ENCODE measurements around the gene UNC79.

DNA sequence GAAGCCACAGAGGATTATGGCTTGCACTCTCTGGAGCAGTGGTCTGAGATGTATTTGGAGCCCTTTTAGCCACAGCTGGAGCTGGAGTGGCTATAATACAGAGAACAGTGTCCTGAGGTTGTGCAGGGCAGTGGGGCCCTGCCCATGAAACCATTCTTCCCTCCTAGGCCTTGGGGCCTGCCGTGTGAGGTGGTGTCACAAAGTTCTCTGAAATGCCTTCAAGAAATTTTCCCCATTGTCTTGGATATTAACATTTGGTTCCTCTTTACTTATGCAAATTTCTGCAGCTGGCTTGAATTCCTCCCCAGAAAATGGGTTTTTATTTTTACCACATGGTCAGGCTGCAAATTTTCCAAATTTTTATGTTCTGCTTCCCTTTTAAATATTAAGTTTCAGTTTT is 79.3 kb downstream of the UNC79 start:
- no peak for TF ChIP-seq POLR2A (IDR thresholded peaks at IDR 0.05)
- TF ChIP-seq CTCF (IDR thresholded peaks at IDR 0.05) = no peak
- TF ChIP-seq EP300 (IDR thresholded peaks at IDR 0.05; ENCODE audit: low read depth) = no peak
- no peak for TF ChIP-seq POLR2AphosphoS5 (IDR thresholded peaks at IDR 0.05)

All from transverse colon (tissue), 4 donors.